Stimulated activated CD8-positive, alpha-beta memory T cell treated with anti-CD3 and anti-CD28 coated beads, Interleukin-4, amount 100 ng/mL, for 1 hour (primary cell): Measurements from ENCODE around the gene ZNF669.

Experiments
- DNase-seq, 2 donors: peaks; one replicate each; pipeline ENCODE4 v3.0.0-alpha.2; 2020; ENCODE audit warnings: low read depth in 2 of 2, low spot score in 1 of 2

ZNF669 gene

GRCh38 chr1:247077213-247077612, 26.9 kb downstream of the ZNF669 start:
- no peak for DNase-seq

GRCh38 chr1:247070645-247071044, 33.5 kb downstream of the ZNF669 start:
- no peak for DNase-seq

GRCh38 chr1:247064304-247064703, 39.9 kb downstream of the ZNF669 start:
- no peak for DNase-seq

GRCh38 chr1:247060771-247061170, 43.4 kb downstream of the ZNF669 start:
- DNase-seq = no peak

GRCh38 chr1:247056071-247056470, 48.1 kb downstream of the ZNF669 start:
- no peak for DNase-seq

- no peak for DNase-seq
These were observed 49.2 kb downstream of the ZNF669 start for GRCh38 chr1:247054992-247055415.
